Astrocyte of the spinal cord (primary cell): Measurements from ENCODE around the gene P3R3URF.

Experiments
- DNase-seq: peaks from one replicate; pipeline ENCODE4 v3.0.0; 2011; ENCODE audit warnings: low read depth, low spot score
- H3K4me3 ChIP-seq: 2 replicates; pipeline ENCODE4 v1.5.1; 2011; ENCODE audit warnings: low read depth, mild to moderate bottlenecking, low read length, moderate library complexity
- in situ Hi-C: cut with HindIII; loops from 2 replicates; pipeline ENCODE4 v1.10.0; 2017; ENCODE audit warnings: low sequenced_read_pairs
- TF ChIP-seq, protein P1 (sequence below): IDR thresholded peaks from 2 replicates; pipeline ENCODE4 v1.5.1; 2012; ENCODE audit warnings: low read depth, mild to moderate bottlenecking, low read length, inconsistent platforms

Gene P3R3URF

DNA sequence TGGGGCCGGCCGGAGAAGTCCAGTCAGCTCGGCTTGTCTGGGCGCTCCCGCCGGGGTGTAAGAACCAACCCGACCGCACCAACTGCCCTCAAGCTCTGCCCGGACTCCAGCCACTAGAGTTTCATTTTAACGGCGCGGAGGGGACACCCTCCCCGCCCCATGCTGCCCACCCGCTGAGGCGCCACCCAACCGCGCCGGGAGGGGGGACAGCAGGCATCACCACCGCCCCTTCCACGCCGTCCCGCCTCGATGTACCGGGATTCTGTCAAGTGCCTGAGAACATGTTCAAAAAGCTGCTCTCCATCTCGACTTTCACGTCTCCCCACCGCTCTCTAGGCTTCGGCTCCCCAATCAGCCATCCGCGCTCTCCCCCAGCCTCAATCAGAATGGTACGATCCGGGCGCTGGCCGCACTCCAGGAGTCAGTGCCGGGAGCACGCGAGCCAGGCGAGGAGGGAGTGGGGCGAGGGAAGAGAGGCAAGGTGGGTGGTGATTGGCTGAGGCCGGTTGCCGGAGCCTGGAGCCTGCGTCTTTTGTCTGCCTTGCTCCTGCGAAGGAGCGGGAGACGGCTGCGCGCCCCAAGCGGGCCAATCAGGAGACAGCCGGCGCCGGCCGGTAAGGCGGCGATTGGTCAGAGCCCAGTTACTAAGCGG lies 43.6 kb downstream of the P3R3URF start, which contains the start of gene PIK3R3:
TSS of gene PIK3R3 (minus strand) at position 101 of the 652 bp plus-strand sequence. CDS start 677 bp downstream, outside the sequence.
- H3K4me3 ChIP-seq: peak within 1 kb of the TSS; percentile 90
- TF ChIP-seq, protein P1, sequence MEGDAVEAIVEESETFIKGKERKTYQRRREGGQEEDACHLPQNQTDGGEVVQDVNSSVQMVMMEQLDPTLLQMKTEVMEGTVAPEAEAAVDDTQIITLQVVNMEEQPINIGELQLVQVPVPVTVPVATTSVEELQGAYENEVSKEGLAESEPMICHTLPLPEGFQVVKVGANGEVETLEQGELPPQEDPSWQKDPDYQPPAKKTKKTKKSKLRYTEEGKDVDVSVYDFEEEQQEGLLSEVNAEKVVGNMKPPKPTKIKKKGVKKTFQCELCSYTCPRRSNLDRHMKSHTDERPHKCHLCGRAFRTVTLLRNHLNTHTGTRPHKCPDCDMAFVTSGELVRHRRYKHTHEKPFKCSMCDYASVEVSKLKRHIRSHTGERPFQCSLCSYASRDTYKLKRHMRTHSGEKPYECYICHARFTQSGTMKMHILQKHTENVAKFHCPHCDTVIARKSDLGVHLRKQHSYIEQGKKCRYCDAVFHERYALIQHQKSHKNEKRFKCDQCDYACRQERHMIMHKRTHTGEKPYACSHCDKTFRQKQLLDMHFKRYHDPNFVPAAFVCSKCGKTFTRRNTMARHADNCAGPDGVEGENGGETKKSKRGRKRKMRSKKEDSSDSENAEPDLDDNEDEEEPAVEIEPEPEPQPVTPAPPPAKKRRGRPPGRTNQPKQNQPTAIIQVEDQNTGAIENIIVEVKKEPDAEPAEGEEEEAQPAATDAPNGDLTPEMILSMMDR: no peak
- peak; percentile 99 for DNase-seq
- in situ Hi-C loops: no loop called here

DNA sequence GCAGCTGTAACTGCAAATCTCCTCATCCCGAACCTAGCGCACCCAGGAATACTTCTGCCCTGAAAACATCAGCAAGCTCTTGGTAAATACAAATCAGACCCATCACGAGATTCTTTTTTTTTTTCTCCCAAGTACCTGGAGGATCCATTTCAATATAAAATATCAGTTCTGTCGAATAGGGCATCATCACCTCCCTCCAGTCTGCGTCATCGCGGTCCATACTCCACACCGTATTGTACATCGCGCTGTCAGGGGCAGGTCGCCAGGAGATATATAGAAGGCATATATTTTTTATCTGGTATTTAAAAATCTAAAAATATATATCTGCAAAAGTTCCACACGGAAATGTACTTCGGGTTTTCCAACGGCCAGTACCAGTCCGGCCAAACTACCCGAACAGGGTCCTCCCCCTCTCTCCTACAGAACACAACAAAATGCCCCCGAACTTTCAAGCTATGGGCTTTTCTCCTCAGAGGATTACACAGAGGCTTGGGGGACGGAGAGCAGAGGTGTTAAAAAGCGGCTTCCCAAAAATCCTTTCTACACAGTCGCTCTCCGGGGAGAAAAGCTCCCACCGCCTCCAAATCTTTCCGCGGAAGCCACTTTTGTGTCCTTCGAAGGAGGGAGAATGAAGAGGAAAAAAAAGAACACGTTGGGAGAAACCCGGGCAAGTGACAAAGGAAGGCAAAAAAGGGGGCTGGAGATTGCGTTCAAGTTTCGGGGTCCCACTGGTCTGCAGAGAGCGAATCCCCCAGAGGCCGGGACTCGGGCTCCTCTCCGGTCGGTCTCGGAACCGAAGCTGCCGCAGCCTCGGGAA lies 44.4 kb downstream of the P3R3URF start:
- in situ Hi-C loops: no loop called here
- H3K4me3 ChIP-seq: peak overlapping the region; percentile 90
- TF ChIP-seq, protein P1: no peak
- peak; percentile 44 for DNase-seq

DNA sequence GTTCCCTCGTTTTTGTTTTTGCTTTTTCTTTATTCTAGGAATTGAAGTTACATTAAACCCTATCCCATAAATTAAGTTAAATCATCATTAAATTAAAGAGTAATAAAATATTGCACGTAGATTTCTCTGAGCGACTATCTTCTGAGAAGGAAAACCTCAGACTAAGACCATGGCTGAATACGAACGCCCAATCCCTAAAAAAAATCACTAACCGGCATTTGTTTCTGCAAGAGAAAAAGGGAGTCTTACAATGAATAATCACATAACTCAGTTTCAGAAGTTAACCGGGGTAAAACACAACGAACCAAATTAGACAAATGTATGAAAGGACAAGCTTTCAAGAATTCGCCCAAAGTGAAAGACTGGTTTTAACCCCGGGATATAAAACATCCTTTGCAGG lies 45.2 kb downstream of the P3R3URF start:
- in situ Hi-C loops: no loop called here
- TF ChIP-seq, protein P1: no peak

DNA sequence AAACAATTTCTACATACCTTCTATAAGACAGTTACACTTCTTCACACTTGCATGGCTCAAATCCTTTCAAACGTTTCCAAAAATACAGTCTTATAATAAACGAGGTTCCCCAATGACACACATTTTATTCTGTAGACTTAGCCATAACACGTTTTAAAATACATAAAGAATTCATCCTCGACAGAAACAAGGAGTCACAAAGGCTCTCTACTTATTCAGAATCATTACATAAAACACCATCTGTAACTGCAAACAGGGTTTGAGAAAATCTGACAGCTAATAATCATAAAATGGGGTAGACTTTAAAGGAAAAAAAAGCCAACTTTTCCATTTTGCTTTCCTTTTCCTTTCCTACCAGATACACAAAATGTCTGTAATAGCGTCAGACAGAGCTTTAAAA lies 45.7 kb downstream of the P3R3URF start:
- peak overlapping the region; percentile 90 for H3K4me3 ChIP-seq
- TF ChIP-seq, protein P1: no peak
- in situ Hi-C loops: no loop called here
- peak; percentile 23 for DNase-seq

More for the DNA sequence above, 45.2 kb downstream of the P3R3URF start:
- peak; percentile 43 for DNase-seq
- H3K4me3 ChIP-seq: peak overlapping the region; percentile 90

GRCh38 chr1:46130121-46130520 lies 46.2 kb downstream of the P3R3URF start:
- H3K4me3 ChIP-seq: peak overlapping the region; percentile 90
- DNase-seq: peak; percentile 16
- in situ Hi-C loops: no loop called here
- TF ChIP-seq, protein P1: peak; percentile 15

- in situ Hi-C loops: no loop called here
- peak; percentile 12 for DNase-seq
- H3K4me3 ChIP-seq: no peak overlapping the region
- TF ChIP-seq, protein P1: no peak
These were observed 47.9 kb downstream of the P3R3URF start for GRCh38 chr1:46128344-46128743.
